K562 (cell line): Measurements from ENCODE around the gene SCMH1. TPM values are rescaled to one million over a fixed set of nuclear protein-coding genes. Genes with fewer than 3 reads are reported as not detected.

ENCODE experiments used
- ARHGAP35 ChIP-seq: fragments of 450-650 bp; IDR thresholded peaks from 2 replicates; pipeline ENCODE4 v1.6.1; 2018; ENCODE audit not compliant: partially characterized antibody
- E2F3 ChIP-seq: fragments of 250-450 bp; sonication (Bioruptor Pico); IDR thresholded peaks from 2 replicates; pipeline ENCODE4 v1.4.0; 2020; ENCODE audit warnings: mild to moderate bottlenecking
- FOSL1 ChIP-seq: fragments of 200-800 bp; sonication (Bioruptor generic); conservative IDR thresholded peaks from 2 replicates; pipeline ENCODE4 v1.6.1; 2016; ENCODE audit warnings: missing genetic modification characterization, missing compliant biosample characterization
- FOXP1 ChIP-seq: sonication (generic); formaldehyde crosslinking; IDR thresholded peaks from 2 replicates; pipeline ENCODE4 v1.8.0; 2022; ENCODE audit warnings: mild to moderate bottlenecking, missing genetic modification reagents
- HNRNPUL1 ChIP-seq: fragments of 200-400 bp; formaldehyde crosslinking; IDR thresholded peaks from 2 replicates; pipeline ENCODE4 v1.6.1; 2017; ENCODE audit warnings: low read length
- KAT8 ChIP-seq: fragments of 450-650 bp; IDR thresholded peaks from 2 replicates; pipeline ENCODE4 v1.6.1; 2016; ENCODE audit warnings: low read depth, mild to moderate bottlenecking
- MIER1 ChIP-seq: fragments of 450-650 bp; IDR thresholded peaks from 2 replicates; pipeline ENCODE4 v1.6.1; 2016; ENCODE audit warnings: antibody characterized with exemption, mild to moderate bottlenecking, low read depth
- PHB2 ChIP-seq: fragments of 450-650 bp; IDR thresholded peaks from 2 replicates; pipeline ENCODE4 v1.6.1; 2017; ENCODE audit warnings: low read depth
- PHF8 ChIP-seq: fragments of 200-600 bp; sonication (generic); IDR thresholded peaks from 2 replicates; pipeline ENCODE4 v1.6.1; 2012; ENCODE audit warnings: mixed run types, mild to moderate bottlenecking, inconsistent platforms, low read length, moderate library complexity, borderline replicate concordance
- PRPF4 ChIP-seq: fragments of 200-400 bp; formaldehyde crosslinking; IDR thresholded peaks from one replicate; pipeline ENCODE4 v1.6.1; 2017; ENCODE audit warnings: low read length, low read depth, mild to moderate bottlenecking; ENCODE audit not compliant: insufficient read depth, poor library complexity, severe bottlenecking
- SAFB ChIP-seq: fragments of 200-400 bp; formaldehyde crosslinking; IDR thresholded peaks from 2 replicates; pipeline ENCODE4 v1.6.1; 2017; ENCODE audit warnings: low read depth, low read length, borderline replicate concordance
- SIX5 ChIP-seq, 2 experiments: IDR thresholded peaks; 2 replicates each; pipeline ENCODE4 v1.6.1; 2011; ENCODE audit warnings: low read length in 2 of 2, borderline replicate concordance in 1 of 2, low read depth in 1 of 2, mild to moderate bottlenecking in 1 of 2, moderate library complexity in 1 of 2; ENCODE audit not compliant: insufficient read depth in 1 of 2
- SPI1 ChIP-seq: IDR thresholded peaks from 2 replicates; pipeline ENCODE4 v1.6.1; 2011; ENCODE audit warnings: low read depth, low read length, control low read depth, borderline replicate concordance
- ZFX ChIP-seq: sonication (generic); formaldehyde crosslinking; IDR thresholded peaks from 2 replicates; pipeline ENCODE4 v1.8.0; 2022; ENCODE audit warnings: mild to moderate bottlenecking, missing genetic modification reagents, moderate library complexity
- ZNF140 ChIP-seq: fragments of 250-450 bp; sonication (Bioruptor Pico); IDR thresholded peaks from 2 replicates; pipeline ENCODE4 v1.8.0; 2021; ENCODE audit warnings: moderate library complexity, mild to moderate bottlenecking, inconsistent platforms
- ZSCAN32 ChIP-seq: fragments of 450-650 bp; formaldehyde crosslinking; IDR thresholded peaks from 2 replicates; pipeline ENCODE4 v1.4.0; 2020; ENCODE audit warnings: mild to moderate bottlenecking, moderate library complexity
- polyA plus RNA-seq, 8 experiments: library from polyadenylated mRNA; depleted of rRNA in 4 of 8; stranded (reverse) in 5 of 8; unstranded in 3 of 8; fragments of >200 nt; fragmentation: Nextera tagmentation in 2 of 8; fragmentation: Illumina TruSeq in 1 of 8; extraction: Ambion mirVana in 2 of 8; extraction: Trizol in 1 of 8; gene quantifications; 2 replicates each; pipeline versions ENCODE4 v1.2.1 to v1.2.3, GENCODE V29; 2011 to 2014; ENCODE audit warnings: inconsistent platforms in 1 of 8, missing spikeins in 1 of 8
- total RNA-seq, 7 experiments: library from RNA; depleted of rRNA in 6 of 7; stranded (reverse); fragments of >200 nt in 6 of 7; fragmentation: Illumina TruSeq in 2 of 7; extraction: Trizol in 2 of 7; gene quantifications; 2 replicates each; pipeline versions ENCODE4 v1.2.1 to v1.2.3, GENCODE V29; 2011 to 2021; ENCODE audit warnings: low replicate concordance in 1 of 7
- TF ChIP-seq, protein P1 (sequence below): fragments of 450-650 bp; IDR thresholded peaks from 2 replicates; pipeline ENCODE4 v1.6.1; 2017; ENCODE audit warnings: mild to moderate bottlenecking, moderate library complexity
- TF ChIP-seq, protein P2 (sequence below): fragments of 250-450 bp; sonication (Bioruptor Pico); IDR thresholded peaks from 2 replicates; pipeline ENCODE4 v1.4.0; 2020; ENCODE audit warnings: mild to moderate bottlenecking, moderate library complexity
- TF ChIP-seq, protein P3 (sequence below), 2 experiments: fragments of 450-650 bp in 1 of 2; sonication (generic) in 1 of 2; formaldehyde crosslinking in 1 of 2; IDR thresholded peaks in 1 of 2; conservative IDR thresholded peaks in 1 of 2; 2 replicates each; pipeline versions ENCODE4 v1.6.1 to v1.8.1; 2016 to 2023; ENCODE audit warnings: mild to moderate bottlenecking in 2 of 2, moderate library complexity in 2 of 2, inconsistent platforms in 1 of 2, missing genetic modification reagents in 1 of 2
- TF ChIP-seq, protein P4 (sequence below): fragments of 250-450 bp; sonication (Bioruptor Pico); IDR thresholded peaks from 2 replicates; pipeline ENCODE4 v1.8.0; 2022; ENCODE audit warnings: moderate library complexity, mild to moderate bottlenecking, inconsistent platforms

The SCMH1 gene
- total and polyA plus RNA-seq, 9 of the 15 experiments (the other 6 are each of a cell fraction or from before 2014, with no cell fraction given) = 8.5 to 37.0 (median 26.8) TPM

DNA sequence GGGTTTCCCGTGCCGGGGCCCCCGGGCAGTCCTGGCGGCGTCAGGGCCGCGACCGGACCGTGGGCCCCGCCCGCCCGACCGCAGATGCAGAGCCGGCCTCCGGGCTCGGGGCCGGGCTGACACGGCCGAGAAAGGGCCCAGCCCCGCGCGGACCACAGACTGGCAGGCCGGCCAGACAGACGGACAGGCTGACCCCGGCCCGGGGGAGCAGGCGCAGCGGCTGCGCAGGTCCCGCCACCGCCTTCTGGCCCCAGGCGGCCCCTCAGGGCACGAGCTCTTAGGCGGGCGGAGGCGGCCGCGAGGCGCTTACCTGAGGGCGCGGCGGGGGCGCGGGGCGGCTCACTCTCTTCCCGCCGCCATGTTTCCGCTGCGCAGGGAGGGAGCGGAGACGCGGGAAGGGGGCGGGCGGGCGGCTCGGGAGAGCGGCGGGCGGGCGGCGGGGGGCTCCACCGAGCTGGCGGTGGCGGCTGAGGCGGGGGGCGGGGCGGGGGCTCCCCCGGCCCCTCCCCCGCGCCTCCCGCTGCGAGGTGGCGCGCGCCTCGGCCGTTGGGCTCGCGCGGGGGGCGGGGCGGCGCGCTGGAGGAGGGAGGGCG, at the start of gene SCMH1 (continued):
- peak; percentile 47 for TF ChIP-seq PRPF4
- no peak for TF ChIP-seq PHB2
- no peak for TF ChIP-seq KAT8
- peak; percentile 70; the same call in 1 of the 2 replicates for TF ChIP-seq E2F3 (CRISPR knock-in tag)
- no peak for TF ChIP-seq ARHGAP35
- TF ChIP-seq, protein P1, sequence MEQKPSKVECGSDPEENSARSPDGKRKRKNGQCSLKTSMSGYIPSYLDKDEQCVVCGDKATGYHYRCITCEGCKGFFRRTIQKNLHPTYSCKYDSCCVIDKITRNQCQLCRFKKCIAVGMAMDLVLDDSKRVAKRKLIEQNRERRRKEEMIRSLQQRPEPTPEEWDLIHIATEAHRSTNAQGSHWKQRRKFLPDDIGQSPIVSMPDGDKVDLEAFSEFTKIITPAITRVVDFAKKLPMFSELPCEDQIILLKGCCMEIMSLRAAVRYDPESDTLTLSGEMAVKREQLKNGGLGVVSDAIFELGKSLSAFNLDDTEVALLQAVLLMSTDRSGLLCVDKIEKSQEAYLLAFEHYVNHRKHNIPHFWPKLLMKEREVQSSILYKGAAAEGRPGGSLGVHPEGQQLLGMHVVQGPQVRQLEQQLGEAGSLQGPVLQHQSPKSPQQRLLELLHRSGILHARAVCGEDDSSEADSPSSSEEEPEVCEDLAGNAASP = no peak
- peak; percentile 38; the same call in 1 of the 2 replicates for TF ChIP-seq FOSL1 (tag)
- no peak for TF ChIP-seq HNRNPUL1
- TF ChIP-seq, protein P2, sequence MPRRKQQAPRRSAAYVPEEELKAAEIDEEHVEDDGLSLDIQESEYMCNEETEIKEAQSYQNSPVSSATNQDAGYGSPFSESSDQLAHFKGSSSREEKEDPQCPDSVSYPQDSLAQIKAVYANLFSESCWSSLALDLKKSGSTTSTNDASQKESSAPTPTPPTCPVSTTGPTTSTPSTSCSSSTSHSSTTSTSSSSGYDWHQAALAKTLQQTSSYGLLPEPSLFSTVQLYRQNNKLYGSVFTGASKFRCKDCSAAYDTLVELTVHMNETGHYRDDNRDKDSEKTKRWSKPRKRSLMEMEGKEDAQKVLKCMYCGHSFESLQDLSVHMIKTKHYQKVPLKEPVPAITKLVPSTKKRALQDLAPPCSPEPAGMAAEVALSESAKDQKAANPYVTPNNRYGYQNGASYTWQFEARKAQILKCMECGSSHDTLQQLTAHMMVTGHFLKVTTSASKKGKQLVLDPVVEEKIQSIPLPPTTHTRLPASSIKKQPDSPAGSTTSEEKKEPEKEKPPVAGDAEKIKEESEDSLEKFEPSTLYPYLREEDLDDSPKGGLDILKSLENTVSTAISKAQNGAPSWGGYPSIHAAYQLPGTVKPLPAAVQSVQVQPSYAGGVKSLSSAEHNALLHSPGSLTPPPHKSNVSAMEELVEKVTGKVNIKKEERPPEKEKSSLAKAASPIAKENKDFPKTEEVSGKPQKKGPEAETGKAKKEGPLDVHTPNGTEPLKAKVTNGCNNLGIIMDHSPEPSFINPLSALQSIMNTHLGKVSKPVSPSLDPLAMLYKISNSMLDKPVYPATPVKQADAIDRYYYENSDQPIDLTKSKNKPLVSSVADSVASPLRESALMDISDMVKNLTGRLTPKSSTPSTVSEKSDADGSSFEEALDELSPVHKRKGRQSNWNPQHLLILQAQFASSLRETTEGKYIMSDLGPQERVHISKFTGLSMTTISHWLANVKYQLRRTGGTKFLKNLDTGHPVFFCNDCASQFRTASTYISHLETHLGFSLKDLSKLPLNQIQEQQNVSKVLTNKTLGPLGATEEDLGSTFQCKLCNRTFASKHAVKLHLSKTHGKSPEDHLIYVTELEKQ (CRISPR knock-in tag) = no peak
- TF ChIP-seq SIX5 (IDR thresholded peaks at IDR 0.05; ENCODE audit: borderline replicate concordance in 1 of 2, insufficient read depth in 1 of 2, low read depth in 1 of 2, low read length in 2 of 2) = no peak
- no peak for TF ChIP-seq ZNF140 (CRISPR knock-in tag)
- peak; percentile 54 for TF ChIP-seq SAFB
- TF ChIP-seq MIER1 = no peak
- peak; percentile 95 for TF ChIP-seq ZFX (CRISPR knock-in tag)
- TF ChIP-seq, protein P3, sequence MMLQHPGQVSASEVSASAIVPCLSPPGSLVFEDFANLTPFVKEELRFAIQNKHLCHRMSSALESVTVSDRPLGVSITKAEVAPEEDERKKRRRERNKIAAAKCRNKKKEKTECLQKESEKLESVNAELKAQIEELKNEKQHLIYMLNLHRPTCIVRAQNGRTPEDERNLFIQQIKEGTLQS (IDR thresholded peaks at IDR 0.05) = no peak
- TF ChIP-seq, protein P3 (CRISPR knock-in tag; conservative IDR thresholded peaks at IDR 0.05) = no peak
- no peak for TF ChIP-seq FOXP1 (CRISPR knock-in tag)
- TF ChIP-seq SPI1 = no peak
- no peak for TF ChIP-seq ZSCAN32 (CRISPR knock-in tag)
- TF ChIP-seq, protein P4, sequence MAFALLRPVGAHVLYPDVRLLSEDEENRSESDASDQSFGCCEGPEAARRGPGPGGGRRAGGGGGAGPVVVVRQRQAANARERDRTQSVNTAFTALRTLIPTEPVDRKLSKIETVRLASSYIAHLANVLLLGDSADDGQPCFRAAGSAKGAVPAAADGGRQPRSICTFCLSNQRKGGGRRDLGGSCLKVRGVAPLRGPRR (CRISPR knock-in tag) = no peak
- peak; percentile 87; the same call in 1 of the 2 replicates for TF ChIP-seq PHF8
